GM18502 (cell line): Measurements from ENCODE around the gene MATN1.

ENCODE experiments used
- ATAC-seq: cut with Tn5 transposase; IDR thresholded peaks from one replicate; pipeline ENCODE4 v1.9.1; 2021; ENCODE audit warnings: mild to moderate bottlenecking; ENCODE audit not compliant: unreplicated experiment, poor library complexity

MATN1 gene

DNA sequence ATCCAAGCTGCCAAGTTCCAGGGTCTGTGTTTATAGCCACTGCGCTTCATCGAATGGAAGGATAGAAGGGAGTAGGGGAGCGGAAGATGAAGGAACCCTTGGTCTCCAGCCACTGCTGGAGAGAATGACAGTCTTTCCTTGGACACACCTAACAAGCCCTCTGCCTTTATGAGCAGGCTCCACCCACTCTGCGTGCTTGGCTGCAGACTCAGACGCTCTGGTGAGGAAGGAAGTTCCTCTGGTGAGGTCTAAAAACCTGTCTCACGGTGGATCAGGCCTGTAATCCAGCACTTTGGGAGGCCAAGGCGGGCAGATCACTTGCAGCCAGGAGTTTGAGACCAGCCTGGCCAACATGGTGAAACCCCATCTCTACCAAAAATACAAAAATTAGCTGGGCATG, 55.4 kb downstream of the MATN1 start:
- ATAC-seq: no peak

GRCh38 chr1:30666756-30667273, 56.6 kb downstream of the MATN1 start:
- ATAC-seq: no peak

- no peak for ATAC-seq
These were observed 58.0 kb downstream of the MATN1 start for GRCh38 chr1:30665216-30666010.

DNA sequence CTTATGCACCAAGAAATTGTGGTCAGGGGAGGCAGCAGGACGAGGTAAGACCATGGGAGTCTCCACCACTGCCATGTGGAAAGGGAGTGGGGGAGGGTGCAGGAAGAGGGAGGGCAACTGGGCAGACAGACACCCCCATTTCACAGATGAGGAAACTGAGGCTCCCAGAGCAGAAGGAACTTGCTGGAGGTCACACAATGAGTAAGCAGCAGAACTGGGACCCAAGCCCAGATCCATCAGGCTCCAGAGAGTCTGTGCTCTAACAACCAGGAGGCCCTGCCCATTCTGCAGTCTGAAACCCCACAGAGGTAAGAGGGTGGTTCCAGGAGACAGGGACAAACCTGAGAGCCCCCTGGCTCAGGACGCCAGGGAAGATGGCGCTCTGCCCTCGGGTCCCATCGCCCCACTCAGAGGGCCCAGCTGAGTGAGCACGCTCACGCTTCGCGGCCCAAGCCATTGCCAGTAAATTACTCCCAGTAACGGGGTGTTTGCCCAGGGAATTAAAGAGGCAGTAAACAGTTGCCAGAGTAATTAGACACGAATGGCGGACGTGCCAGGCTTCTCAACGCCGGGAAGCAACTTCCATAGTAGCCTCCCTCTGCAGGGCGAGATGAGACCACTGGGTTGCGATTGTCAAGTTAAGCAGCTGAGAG, 59.2 kb downstream of the MATN1 start:
- no peak for ATAC-seq

DNA sequence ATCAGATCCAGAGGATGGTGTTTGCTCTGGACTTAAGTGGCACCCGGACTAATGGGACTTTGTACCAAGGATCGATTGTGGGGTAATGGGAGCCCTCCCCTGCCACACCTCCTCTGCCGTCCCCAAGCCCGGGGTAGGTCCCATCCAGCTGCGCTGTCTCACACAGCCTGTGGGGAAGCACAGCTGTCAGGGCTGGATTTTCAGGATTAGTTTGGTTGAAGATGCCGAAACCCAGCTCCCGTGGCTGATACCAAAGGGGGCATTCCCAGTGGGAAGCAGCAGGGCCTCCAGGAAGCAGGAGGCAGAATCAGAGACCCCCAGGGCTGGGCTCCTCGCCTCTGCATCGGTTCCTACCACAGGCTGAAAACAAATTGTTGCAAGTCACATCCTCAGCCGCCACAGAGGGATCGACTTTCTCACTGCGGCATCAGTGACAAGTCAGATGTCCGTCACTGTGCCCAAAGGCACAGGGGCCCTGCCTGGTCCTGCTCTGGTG, 59.7 kb downstream of the MATN1 start:
- ATAC-seq: no peak

DNA sequence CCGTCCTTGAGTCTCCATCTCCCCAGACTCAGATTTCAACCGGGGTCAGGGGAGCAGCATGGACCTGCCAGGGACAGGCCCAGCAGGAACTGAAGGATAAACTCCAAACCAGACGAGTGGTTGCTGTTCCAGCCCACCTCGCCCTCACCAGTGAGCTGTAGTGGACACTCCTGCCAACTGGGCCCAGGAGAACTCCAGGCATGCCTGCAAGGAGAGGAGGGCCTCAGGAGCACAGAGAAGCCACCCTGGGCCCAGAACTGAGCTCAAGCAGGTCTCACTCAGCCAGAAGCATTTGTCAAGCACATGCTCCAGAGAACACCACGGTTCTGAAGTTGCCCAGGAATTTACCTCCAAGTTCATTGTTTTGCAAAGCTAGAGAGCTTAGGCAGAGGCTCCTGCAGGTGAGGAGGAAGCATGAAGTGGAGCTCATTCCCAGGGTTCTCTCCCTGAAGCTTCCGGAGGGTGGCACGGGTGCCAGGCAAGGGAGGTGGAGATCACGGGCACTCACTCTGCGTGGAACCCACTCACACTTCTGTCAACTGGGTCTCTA, 61.0 kb downstream of the MATN1 start:
- ATAC-seq: no peak

DNA sequence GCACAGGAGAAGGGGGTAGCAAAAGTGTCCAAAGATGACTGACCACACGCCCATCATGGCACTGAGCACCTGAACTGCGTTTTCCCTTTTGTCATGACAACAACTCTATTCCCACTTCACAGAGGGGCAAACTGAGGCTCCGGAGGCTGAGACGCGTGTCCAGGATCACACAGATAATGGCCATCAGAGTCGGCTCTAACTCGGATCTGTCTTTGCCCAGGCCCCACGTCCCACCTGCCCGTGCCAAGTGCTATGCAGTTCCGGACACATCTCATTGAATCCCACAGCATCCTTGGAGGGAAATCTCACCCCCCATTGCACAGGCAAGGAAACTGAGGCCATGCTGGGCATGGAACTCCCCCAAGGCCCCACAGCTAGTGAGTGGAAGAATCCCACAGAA, 62.1 kb downstream of the MATN1 start:
- ATAC-seq: no peak
